Type B pancreatic cell (in vitro differentiated cells): ENCODE measurements around the gene PIP4K2A. TPM values are rescaled to one million over a fixed set of nuclear protein-coding genes. Genes with fewer than 3 reads are reported as not detected.

Experiments used
- DNase-seq: peaks from one replicate; pipeline ENCODE4 v3.0.0; 2021; ENCODE audit warnings: mixed read lengths; ENCODE audit not compliant: unreplicated experiment; ENCODE audit errors: extremely low spot score
- H3K27ac Mint-ChIP-seq: 2 replicates; pipeline ENCODE4 v1.8.0; 2021; ENCODE audit warnings: mild to moderate bottlenecking, mixed read lengths
- H3K27me3 Mint-ChIP-seq: 2 replicates; pipeline ENCODE4 v1.8.0; 2021; ENCODE audit warnings: mixed read lengths
- H3K36me3 Mint-ChIP-seq: 2 replicates; pipeline ENCODE4 v1.8.0; 2021; ENCODE audit warnings: mixed read lengths
- H3K4me1 Mint-ChIP-seq: one replicate; pipeline ENCODE4 v1.8.0; 2021; ENCODE audit warnings: mixed read lengths; ENCODE audit not compliant: unreplicated experiment
- H3K4me3 Mint-ChIP-seq: 2 replicates; pipeline ENCODE4 v1.8.0; 2021; ENCODE audit warnings: mild to moderate bottlenecking, mixed read lengths
- H3K9me3 Mint-ChIP-seq: 2 replicates; pipeline ENCODE4 v1.8.0; 2021; ENCODE audit warnings: mixed read lengths
- CTCF ChIP-seq: fragments of 200-600 bp; sonication (generic); conservative IDR thresholded peaks from 2 replicates; pipeline ENCODE4 v1.5.0; 2021; ENCODE audit warnings: antibody characterized with exemption, mild to moderate bottlenecking
- total RNA-seq: library from RNA; stranded (reverse); gene quantifications from 2 replicates; pipeline ENCODE4 v1.2.1, GENCODE V29; 2021; ENCODE audit warnings: low replicate concordance

Gene PIP4K2A
- total RNA-seq, 1 donor from 2014 or later: 15.7 TPM

- Mint-ChIP-seq H3K27ac (no peak overlapping the region), H3K9me3 (no peaks in the 10 kb centered on the region), H3K4me1 (peaks cover 48% of the 10 kb centered on the region), H3K27me3 (no peaks in the 10 kb centered on the region), H3K36me3 (peaks cover 4% of the 10 kb centered on the region), H3K4me3 (no peak overlapping the region)
- DNase-seq: no peak
- no peak for TF ChIP-seq CTCF
These were observed 117.2 kb downstream of the PIP4K2A start for GRCh38 chr10:22597138-22597537.

- DNase-seq: no peak
- no peak overlapping the region for H3K4me3 Mint-ChIP-seq
- H3K27ac Mint-ChIP-seq: no peak overlapping the region
- peaks cover 41% of the 10 kb centered on the region for H3K4me1 Mint-ChIP-seq
- TF ChIP-seq CTCF: no peak
- no peaks in the 10 kb centered on the region for H3K27me3 Mint-ChIP-seq
- peaks cover 12% of the 10 kb centered on the region for H3K36me3 Mint-ChIP-seq
- H3K9me3 Mint-ChIP-seq: no peaks in the 10 kb centered on the region
These were observed 120.7 kb downstream of the PIP4K2A start for GRCh38 chr10:22593636-22594198.

- Mint-ChIP-seq H3K4me3 (no peak overlapping the region), H3K9me3 (no peaks in the 10 kb centered on the region), H3K36me3 (peaks cover 17% of the 10 kb centered on the region), H3K4me1 (peaks cover 34% of the 10 kb centered on the region), H3K27ac (no peak overlapping the region), H3K27me3 (no peaks in the 10 kb centered on the region)
- no peak for DNase-seq
- TF ChIP-seq CTCF: no peak
These were observed 121.4 kb downstream of the PIP4K2A start for GRCh38 chr10:22593026-22593425.

- no peak for DNase-seq
- Mint-ChIP-seq H3K27ac (no peak overlapping the region), H3K9me3 (no peaks in the 10 kb centered on the region), H3K4me1 (peaks cover 28% of the 10 kb centered on the region), H3K4me3 (no peak overlapping the region), H3K27me3 (no peaks in the 10 kb centered on the region), H3K36me3 (peaks cover 27% of the 10 kb centered on the region)
- no peak for TF ChIP-seq CTCF
These were observed 124.4 kb downstream of the PIP4K2A start for GRCh38 chr10:22589851-22590514.

- H3K36me3 Mint-ChIP-seq: peaks cover 30% of the 10 kb centered on the region
- no peaks in the 10 kb centered on the region for H3K9me3 Mint-ChIP-seq
- no peaks in the 10 kb centered on the region for H3K27me3 Mint-ChIP-seq
- no peak overlapping the region for H3K4me3 Mint-ChIP-seq
- no peak for DNase-seq
- H3K27ac Mint-ChIP-seq: no peak overlapping the region
- H3K4me1 Mint-ChIP-seq: peaks cover 24% of the 10 kb centered on the region
- no peak for TF ChIP-seq CTCF
These were observed 125.9 kb downstream of the PIP4K2A start for GRCh38 chr10:22588462-22588861.
